Caco-2 (cell line): ENCODE measurements around the gene DOK6. TPM values are rescaled to one million over a fixed set of nuclear protein-coding genes. Genes with fewer than 3 reads are reported as not detected.
"Not testable (repeated sequence)": the region's sequence is repeated elsewhere in the genome, so short reads cannot be mapped to it uniquely, and the experiment has no call there.

Experiments
- BruUV-seq: library from RNA; stranded (reverse); fragments of 400-500 nt; replicated peaks from 2 replicates; lab custom pipeline; 2021; lab: Mats Ljungman, UMichigan
- CTCF ChIA-PET: fragments of 300-600 bp; sonication (Branson Sonifier 250); formaldehyde crosslinking; loops from one replicate; lab custom pipeline; 2022; ENCODE audit warnings: antibody characterized with exemption; lab: Charles Lee
- POLR2A ChIA-PET: fragments of 300-600 bp; sonication (Branson Sonifier 250); formaldehyde crosslinking; loops from one replicate; lab custom pipeline; 2022; ENCODE audit warnings: antibody characterized with exemption; lab: Charles Lee
- DNase-seq, 2 experiments: peaks; one replicate each; pipeline versions ENCODE4 v3.0.0 to v3.0.0-alpha.2; 2020 to 2022
- H3K27me3 ChIP-seq: replicated peaks from 2 replicates; pipeline ENCODE4 v1.6.0; 2011; ENCODE audit warnings: low read length; ENCODE audit not compliant: control insufficient read depth, insufficient read depth
- H3K36me3 ChIP-seq: 2 replicates; pipeline ENCODE4 v1.5.1; 2011; ENCODE audit warnings: low read length; ENCODE audit not compliant: control insufficient read depth, insufficient read depth
- H3K4me1 ChIP-seq: fragments of 250-450 bp; sonication (Bioruptor Pico); 2 replicates; pipeline ENCODE4 v1.5.1; 2020; ENCODE audit warnings: mild to moderate bottlenecking
- H3K4me3 ChIP-seq: 2 replicates; pipeline ENCODE4 v1.5.1; 2011; ENCODE audit warnings: low read depth, mild to moderate bottlenecking, control low read depth, low read length
- H3K9me3 ChIP-seq: fragments of 250-450 bp; sonication (Bioruptor Pico); 2 replicates; pipeline ENCODE4 v1.5.1; 2020; ENCODE audit warnings: mild to moderate bottlenecking, moderate library complexity
- H3K27ac Mint-ChIP-seq: one replicate; pipeline ENCODE4 v1.8.0; 2022; ENCODE audit warnings: mixed read lengths; ENCODE audit not compliant: unreplicated experiment
- H3K27me3 Mint-ChIP-seq: one replicate; pipeline ENCODE4 v1.8.0; 2022; ENCODE audit warnings: mixed read lengths; ENCODE audit not compliant: insufficient read depth, unreplicated experiment
- H3K36me3 Mint-ChIP-seq: one replicate; pipeline ENCODE4 v1.8.0; 2022; ENCODE audit warnings: mild to moderate bottlenecking, mixed read lengths; ENCODE audit not compliant: insufficient read depth, unreplicated experiment
- H3K4me1 Mint-ChIP-seq: one replicate; pipeline ENCODE4 v1.8.0; 2022; ENCODE audit warnings: low read depth, mixed read lengths; ENCODE audit not compliant: unreplicated experiment
- H3K4me3 Mint-ChIP-seq: one replicate; pipeline ENCODE4 v1.8.0; 2022; ENCODE audit warnings: mild to moderate bottlenecking, moderate library complexity, mixed read lengths; ENCODE audit not compliant: unreplicated experiment
- H3K9me3 Mint-ChIP-seq: one replicate; pipeline ENCODE4 v1.8.0; 2022; ENCODE audit warnings: mixed read lengths; ENCODE audit not compliant: unreplicated experiment
- intact Hi-C: fragments of 100-400 bp; cut with micrococcal nuclease; formaldehyde crosslinking; loops from one replicate; pipeline ENCODE4 v1.10.0; 2022; ENCODE audit not compliant: unreplicated experiment
- total RNA-seq: library from RNA; stranded (reverse); gene quantifications from 2 replicates; pipeline ENCODE4 v1.2.3, GENCODE V29; 2022
- TF ChIP-seq, protein P1 (sequence below), 2 experiments: fragments of 200-600 bp in 1 of 2; IDR thresholded peaks; 1 replicate in 1 of 2; 2 replicates in 1 of 2; pipeline versions ENCODE4 v1.5.1 to v1.8.0; 2011 to 2022; ENCODE audit warnings: antibody characterized with exemption in 1 of 2, control low read depth in 1 of 2, inconsistent platforms in 1 of 2, low read depth in 1 of 2, low read length in 1 of 2, mild to moderate bottlenecking in 1 of 2, moderate library complexity in 1 of 2; ENCODE audit not compliant: insufficient read depth in 1 of 2, severe bottlenecking in 1 of 2, unreplicated experiment in 1 of 2

Gene DOK6
- total RNA-seq, 1 experiment from 2014 or later: not detected

GRCh38 chr18:69659142-69659651, 258.5 kb downstream of the DOK6 start:
- Histone ChIP-seq H3K4me1 (no peaks in the 10 kb centered on the region), H3K4me3 (no peak overlapping the region), H3K27me3 (no peaks in the 10 kb centered on the region), H3K9me3 (no peaks in the 10 kb centered on the region), H3K36me3 (no peaks in the 10 kb centered on the region)
- intact Hi-C loops: no loop called here
- BruUV-seq: no TSS peak
- Mint-ChIP-seq H3K27ac (no peak overlapping the region), H3K9me3 (no peaks in the 10 kb centered on the region), H3K4me1 (no peaks in the 10 kb centered on the region), H3K36me3 (no peaks in the 10 kb centered on the region), H3K4me3 (no peak overlapping the region), H3K27me3 (no peaks in the 10 kb centered on the region)
- ChIA-PET CTCF (no interaction called here), POLR2A (no interaction called here)
- no peak for DNase-seq
- TF ChIP-seq, protein P1, sequence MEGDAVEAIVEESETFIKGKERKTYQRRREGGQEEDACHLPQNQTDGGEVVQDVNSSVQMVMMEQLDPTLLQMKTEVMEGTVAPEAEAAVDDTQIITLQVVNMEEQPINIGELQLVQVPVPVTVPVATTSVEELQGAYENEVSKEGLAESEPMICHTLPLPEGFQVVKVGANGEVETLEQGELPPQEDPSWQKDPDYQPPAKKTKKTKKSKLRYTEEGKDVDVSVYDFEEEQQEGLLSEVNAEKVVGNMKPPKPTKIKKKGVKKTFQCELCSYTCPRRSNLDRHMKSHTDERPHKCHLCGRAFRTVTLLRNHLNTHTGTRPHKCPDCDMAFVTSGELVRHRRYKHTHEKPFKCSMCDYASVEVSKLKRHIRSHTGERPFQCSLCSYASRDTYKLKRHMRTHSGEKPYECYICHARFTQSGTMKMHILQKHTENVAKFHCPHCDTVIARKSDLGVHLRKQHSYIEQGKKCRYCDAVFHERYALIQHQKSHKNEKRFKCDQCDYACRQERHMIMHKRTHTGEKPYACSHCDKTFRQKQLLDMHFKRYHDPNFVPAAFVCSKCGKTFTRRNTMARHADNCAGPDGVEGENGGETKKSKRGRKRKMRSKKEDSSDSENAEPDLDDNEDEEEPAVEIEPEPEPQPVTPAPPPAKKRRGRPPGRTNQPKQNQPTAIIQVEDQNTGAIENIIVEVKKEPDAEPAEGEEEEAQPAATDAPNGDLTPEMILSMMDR (IDR thresholded peaks at IDR 0.05; ENCODE audit: insufficient read depth in 1 of 2, low read depth in 1 of 2, low read length in 1 of 2, severe bottlenecking in 1 of 2, unreplicated experiment in 1 of 2): no peak

DNA sequence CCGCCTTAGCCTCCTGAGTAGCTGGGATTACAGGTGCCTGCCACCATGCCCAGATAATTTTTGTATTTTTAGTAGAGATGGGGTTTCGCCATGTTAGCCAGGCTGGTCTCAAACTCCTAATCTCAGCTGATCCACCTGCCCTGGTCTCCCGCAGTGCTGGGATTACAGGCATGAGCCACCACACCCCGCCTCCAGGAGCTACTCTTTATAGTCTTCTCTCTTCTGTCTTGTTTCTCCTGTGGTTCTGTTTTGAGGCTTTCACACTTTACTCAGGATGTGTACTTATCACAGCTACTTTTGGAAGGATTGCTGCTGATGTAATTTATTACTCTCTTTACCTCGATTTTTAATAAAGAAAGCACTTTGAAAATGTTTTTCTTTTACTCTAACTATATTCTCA, 261.4 kb downstream of the DOK6 start:
- POLR2A ChIA-PET, H3K27me3 ChIP-seq, DNase-seq, H3K27ac Mint-ChIP-seq, intact Hi-C loops, H3K27me3 Mint-ChIP-seq, H3K4me1 Mint-ChIP-seq, H3K9me3 ChIP-seq, H3K36me3 Mint-ChIP-seq, CTCF ChIA-PET, H3K4me1 ChIP-seq, BruUV-seq, H3K9me3 Mint-ChIP-seq, H3K4me3 ChIP-seq, H3K36me3 ChIP-seq, H3K4me3 Mint-ChIP-seq: not testable (repeated sequence)

GRCh38 chr18:69664399-69664798, 263.7 kb downstream of the DOK6 start:
- no peaks in the 10 kb centered on the region for H3K27me3 ChIP-seq
- H3K4me3 Mint-ChIP-seq: no peak overlapping the region
- no peaks in the 10 kb centered on the region for H3K36me3 Mint-ChIP-seq
- no peak overlapping the region for H3K27ac Mint-ChIP-seq
- no peaks in the 10 kb centered on the region for H3K9me3 ChIP-seq
- ChIA-PET POLR2A (interaction anchor here (0.6 kb wide), 1 partner anchor 598 kb away, joined by 3 read pairs; no protein-coding TSS in a partner anchor), CTCF (no interaction called here)
- H3K36me3 ChIP-seq: no peaks in the 10 kb centered on the region
- no peaks in the 10 kb centered on the region for H3K9me3 Mint-ChIP-seq
- H3K4me1 Mint-ChIP-seq: no peaks in the 10 kb centered on the region
- H3K27me3 Mint-ChIP-seq: peaks cover 4% of the 10 kb centered on the region
- H3K4me3 ChIP-seq: no peak overlapping the region
- no peak for DNase-seq
- BruUV-seq: no TSS peak
- intact Hi-C loops: no loop called here
- TF ChIP-seq, protein P1 (IDR thresholded peaks at IDR 0.05; ENCODE audit: insufficient read depth in 1 of 2, low read depth in 1 of 2, low read length in 1 of 2, severe bottlenecking in 1 of 2, unreplicated experiment in 1 of 2): no peak
- no peaks in the 10 kb centered on the region for H3K4me1 ChIP-seq
